Testis (tissue), 2 donors: Measurements from ENCODE around the gene PDE4B.

Source experiments
- POLR2A ChIP-seq: fragments of 450-650 bp; IDR thresholded peaks from one replicate; pipeline ENCODE4 v1.6.1; 2017; ENCODE audit warnings: antibody characterized with exemption, mild to moderate bottlenecking, moderate library complexity
- TF ChIP-seq, protein P1 (sequence below), 3 experiments: fragments of 450-650 bp in 2 of 3; fragments of 200-600 bp in 1 of 3; sonication (generic) in 1 of 3; IDR thresholded peaks; one replicate each; pipeline ENCODE4 v1.5.1; 2016 to 2019; ENCODE audit warnings: antibody characterized with exemption in 3 of 3, mild to moderate bottlenecking in 2 of 3, moderate library complexity in 1 of 3

DNA sequence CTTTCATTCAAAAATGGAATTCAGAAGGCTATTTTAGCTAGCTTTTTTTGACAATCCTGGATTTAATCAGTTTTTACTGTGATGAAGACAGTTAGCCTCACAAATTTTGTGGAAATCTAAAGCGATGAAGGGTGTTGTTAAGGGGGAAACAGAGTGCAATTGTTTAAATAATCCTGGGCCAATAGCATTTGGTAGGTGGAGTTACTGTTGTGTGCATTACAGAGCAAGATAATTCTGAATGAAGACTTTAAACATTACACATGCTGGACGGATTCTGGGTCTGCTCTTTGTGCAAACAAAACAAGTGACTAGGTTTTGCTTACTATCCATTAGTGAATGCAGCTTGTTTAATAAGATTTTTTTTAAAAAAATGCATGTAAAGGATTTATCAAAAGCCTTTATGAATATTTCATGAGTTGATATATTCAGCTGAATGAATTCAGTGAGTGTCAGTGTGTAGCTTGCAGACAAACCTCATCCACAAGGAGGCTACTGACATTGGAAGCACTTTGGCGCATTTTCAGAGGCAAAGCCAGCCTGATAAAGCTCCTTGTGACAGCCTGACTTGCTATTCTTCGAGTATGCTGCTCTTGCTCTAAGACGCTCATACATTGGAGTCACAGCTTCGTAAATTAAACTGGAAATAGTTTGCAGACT lies 199.6 kb downstream of the PDE4B start:
- TF ChIP-seq, protein P1, sequence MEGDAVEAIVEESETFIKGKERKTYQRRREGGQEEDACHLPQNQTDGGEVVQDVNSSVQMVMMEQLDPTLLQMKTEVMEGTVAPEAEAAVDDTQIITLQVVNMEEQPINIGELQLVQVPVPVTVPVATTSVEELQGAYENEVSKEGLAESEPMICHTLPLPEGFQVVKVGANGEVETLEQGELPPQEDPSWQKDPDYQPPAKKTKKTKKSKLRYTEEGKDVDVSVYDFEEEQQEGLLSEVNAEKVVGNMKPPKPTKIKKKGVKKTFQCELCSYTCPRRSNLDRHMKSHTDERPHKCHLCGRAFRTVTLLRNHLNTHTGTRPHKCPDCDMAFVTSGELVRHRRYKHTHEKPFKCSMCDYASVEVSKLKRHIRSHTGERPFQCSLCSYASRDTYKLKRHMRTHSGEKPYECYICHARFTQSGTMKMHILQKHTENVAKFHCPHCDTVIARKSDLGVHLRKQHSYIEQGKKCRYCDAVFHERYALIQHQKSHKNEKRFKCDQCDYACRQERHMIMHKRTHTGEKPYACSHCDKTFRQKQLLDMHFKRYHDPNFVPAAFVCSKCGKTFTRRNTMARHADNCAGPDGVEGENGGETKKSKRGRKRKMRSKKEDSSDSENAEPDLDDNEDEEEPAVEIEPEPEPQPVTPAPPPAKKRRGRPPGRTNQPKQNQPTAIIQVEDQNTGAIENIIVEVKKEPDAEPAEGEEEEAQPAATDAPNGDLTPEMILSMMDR (IDR thresholded peaks at IDR 0.05) = no peak
- TF ChIP-seq POLR2A = no peak
